ENCODE data around the gene MIB2.
"Not testable (repeated sequence)": the region's sequence is repeated elsewhere in the genome, so short reads cannot be mapped to it uniquely, and the experiment has no call there.

MIB2 gene

DNA sequence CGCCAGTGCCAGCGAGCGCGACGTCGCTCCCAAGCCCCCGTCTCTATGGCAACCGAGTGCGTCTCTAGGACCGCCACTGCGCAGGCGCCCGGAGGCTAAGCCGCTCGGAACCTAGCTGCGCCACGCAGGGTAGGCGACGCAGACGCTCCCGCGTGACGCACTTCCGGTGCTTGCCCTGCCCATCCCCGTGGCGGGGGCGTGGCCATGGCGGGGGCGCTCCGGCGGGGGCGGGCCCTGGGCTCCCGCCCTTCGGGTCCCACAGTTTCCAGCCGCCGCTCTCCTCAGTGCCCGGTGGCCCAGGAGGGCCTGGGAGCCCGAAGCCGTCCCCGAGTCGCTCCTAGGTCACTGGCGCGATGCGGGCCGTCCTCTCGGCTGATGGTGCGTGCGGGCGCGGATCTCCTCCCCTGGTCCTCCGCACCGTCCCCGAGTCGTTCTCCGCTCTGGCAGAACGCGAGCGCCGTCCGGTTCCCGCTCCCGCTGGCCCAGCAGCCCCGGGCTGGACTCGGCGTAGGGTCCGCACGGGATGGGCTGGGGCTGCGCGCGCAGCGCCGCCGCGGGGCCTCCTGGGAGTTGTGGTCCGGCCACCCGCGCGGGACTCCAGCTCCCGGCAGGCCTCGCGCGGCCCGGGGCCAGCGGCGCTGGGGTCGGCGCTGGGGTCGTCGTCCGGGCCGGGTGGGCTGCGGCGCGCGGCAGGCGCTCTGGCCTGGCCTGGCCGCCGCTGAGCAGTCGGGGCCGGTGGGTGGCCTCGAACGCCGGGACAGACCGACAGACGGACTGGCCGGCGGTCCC lies at the start of gene MIB2:
MIB2 (plus strand) TSS at position 245 of the 789 bp plus-strand sequence. CDS start 7,953 bp downstream, outside the sequence.
- peak; percentile 71 to 98 (median 93) for DNase-seq

DNA sequence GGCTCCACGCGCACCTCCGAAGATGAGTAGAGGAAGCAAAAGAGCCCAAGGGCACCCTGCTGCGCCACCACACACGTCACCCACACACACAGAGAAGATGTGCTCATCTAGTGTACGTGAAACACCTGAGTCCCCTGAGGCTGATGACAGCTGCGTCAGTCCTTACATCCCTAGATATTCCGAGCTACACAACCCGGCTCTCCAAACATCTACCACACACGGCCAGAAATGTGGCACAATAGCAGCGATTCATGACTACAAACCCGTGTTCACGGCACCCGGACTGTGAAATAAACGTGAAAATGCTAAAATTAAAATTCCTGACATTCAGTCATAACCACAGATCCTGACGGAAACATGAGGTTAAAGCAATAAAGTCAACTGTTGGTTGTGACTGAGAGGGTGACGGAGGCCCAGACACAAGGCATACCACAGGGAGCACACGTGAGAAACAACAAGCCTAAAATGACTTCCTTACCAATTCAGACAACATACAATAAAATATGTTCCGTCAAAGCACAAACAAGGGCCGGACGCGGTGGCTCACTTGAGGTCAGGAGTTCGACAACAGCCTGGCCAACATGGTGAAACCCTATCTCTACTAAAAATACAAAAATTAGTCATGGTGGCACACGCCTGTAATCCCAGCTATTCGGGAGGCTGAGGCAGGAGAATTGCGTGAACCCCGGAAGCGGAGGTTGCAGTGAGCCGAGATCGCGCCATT lies 48.0 kb upstream of the MIB2 start:
- DNase-seq, result no peak

DNA sequence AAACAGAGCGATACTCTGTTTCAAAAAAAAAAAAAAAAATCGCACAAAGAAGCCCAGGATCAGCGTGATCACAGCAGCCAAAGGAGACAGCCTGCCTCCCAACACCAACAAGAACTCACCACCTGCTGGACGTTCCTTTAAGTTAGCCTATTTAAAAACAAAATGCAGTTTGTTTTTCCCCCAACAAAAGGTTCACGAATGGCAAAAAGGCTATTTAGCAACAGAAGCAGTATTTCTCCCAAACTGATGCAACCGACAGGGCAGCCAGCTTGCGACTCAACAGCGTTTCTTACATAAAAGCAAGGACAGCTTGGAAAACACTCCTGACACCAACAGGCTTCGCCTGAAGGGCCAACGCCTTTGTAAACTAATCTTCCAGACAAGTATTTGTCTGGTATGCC lies 47.4 kb upstream of the MIB2 start:
- DNase-seq, result peak in 1 of 56 donors; percentile 9

GRCh38 chr1:1569341-1569740 lies 46.0 kb upstream of the MIB2 start:
- no peak for DNase-seq

- peak in 33 of 56 donors; percentile 6 to 87 (median 68) for DNase-seq
These were observed 41.2 kb upstream of the MIB2 start for GRCh38 chr1:1573843-1574720.

GRCh38 chr1:1574721-1575537 lies 40.4 kb upstream of the MIB2 start, which contains the start of gene SSU72:
Gene SSU72, minus strand, starts transcription at chr1:1574863. Its CDS starts 306 bp downstream, at chr1:1574557.
- peak; percentile 32 to 92 (median 78) for DNase-seq

DNA sequence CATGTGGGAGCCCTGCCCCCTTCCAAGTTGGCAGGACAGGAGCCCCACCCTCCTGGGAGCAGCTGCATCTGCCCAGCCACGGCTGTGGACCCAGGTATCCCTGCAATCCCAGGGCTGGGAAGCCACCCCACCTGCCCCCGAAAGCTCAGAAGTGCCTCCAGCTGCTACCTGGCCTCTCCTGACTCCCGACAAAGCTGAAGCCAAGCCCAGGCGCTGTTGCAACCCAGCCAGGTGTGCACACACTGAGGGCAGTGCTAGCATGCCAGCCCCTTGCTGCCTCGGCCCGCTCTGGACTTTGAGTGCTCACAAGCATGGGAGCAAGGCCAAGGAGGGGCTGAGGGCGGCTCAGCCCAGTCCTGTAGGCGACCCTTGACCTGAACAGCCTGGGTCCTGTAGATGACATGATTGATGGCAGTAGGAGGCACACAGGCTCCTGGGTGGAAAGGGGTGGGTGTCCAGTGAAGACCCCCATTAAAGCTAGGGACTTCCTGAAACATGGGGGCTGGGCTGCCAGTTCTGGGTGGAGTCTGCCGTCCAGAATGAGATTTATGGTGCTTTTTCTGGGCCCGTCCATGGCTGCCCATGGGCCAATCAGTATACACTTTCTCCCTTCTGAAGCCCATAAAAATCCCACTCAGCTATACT lies 37.8 kb upstream of the MIB2 start:
- DNase-seq, result no peak

- no peak for DNase-seq
These were observed 36.8 kb upstream of the MIB2 start for GRCh38 chr1:1578371-1578940.

GRCh38 chr1:1582585-1583346 lies 32.5 kb upstream of the MIB2 start:
- no peak for DNase-seq

GRCh38 chr1:1583347-1584010 lies 31.8 kb upstream of the MIB2 start:
- DNase-seq, result no peak

DNA sequence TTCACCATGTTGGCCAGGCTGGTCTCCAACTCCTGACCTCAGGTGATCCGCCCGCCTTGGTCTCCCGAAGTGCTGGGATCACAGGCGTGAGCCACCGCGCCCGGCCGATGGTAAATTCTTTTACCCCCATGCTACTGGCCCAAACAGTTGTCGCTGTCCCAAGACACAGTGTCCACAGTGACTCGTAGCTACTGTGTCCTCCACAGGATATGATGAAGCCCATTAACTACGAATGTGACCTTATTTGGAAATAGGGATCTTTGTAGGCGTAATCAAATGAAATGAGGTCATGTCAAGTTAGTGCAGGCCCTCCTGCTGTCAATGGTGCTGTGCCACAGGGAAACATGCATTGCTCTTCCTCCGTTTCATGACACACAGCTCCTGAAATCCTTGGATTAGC lies 23.8 kb upstream of the MIB2 start:
- no peak for DNase-seq

GRCh38 chr1:1593834-1594601 lies 21.3 kb upstream of the MIB2 start:
- no peak for DNase-seq

GRCh38 chr1:1594602-1595260 lies 20.6 kb upstream of the MIB2 start:
- no peak for DNase-seq

- DNase-seq, result not testable (repeated sequence)
These were observed 20.0 kb upstream of the MIB2 start for GRCh38 chr1:1595341-1595740.

GRCh38 chr1:1596493-1597274 lies 18.6 kb upstream of the MIB2 start:
- no peak for DNase-seq

GRCh38 chr1:1597275-1597930 lies 17.9 kb upstream of the MIB2 start:
- no peak for DNase-seq

All from amygdala (tissue), 56 donors.